Thyroid gland (tissue), 4 donors: ENCODE measurements around the gene CSF2. TPM values are rescaled to one million over a fixed set of nuclear protein-coding genes. Genes with fewer than 3 reads are reported as not detected.

ENCODE experiments used
- small RNA-seq: library from RNA; depleted of rRNA; stranded (forward); fragments of <200 nt; gene quantifications from one replicate; pipeline ENCODE3, GENCODE V24; 2016
- total RNA-seq, 4 donors: library from RNA; depleted of rRNA; stranded (reverse); fragments of >200 nt; gene quantifications; one replicate each; pipeline ENCODE4 v1.2.3, GENCODE V29; 2016

Gene CSF2
- total RNA-seq, 4 donors from 2014 or later, result not detected

Small RNA genes within 50 kb of the gene (small RNA-seq; reads per million reads assigned to genes)
- not detected for gene RF00285

Other genes with a start within 250 kb of the CSF2 start
- not detected for gene MEIKIN, start 128.1 kb upstream of the CSF2 start, total RNA-seq
- 1 to 10 TPM in 3 of 4 donors, under 1 TPM in 1; 0.71 to 6.2 (median 1.2) TPM for gene ACSL6, start 62.1 kb upstream of the CSF2 start, total RNA-seq
- gene IL3, start 13.1 kb upstream of the CSF2 start, total RNA-seq, result not detected
- gene P4HA2, start 154.1 kb downstream of the CSF2 start, total RNA-seq, result 10 to 100 TPM; 21.3 to 32.0 (median 29.6) TPM
- gene PDLIM4, start 183.9 kb downstream of the CSF2 start, total RNA-seq, result 10 to 100 TPM in 2 of 4 donors, 1 to 10 TPM in 2; 6.0 to 25.4 (median 13.3) TPM
- gene SLC22A4, start 220.6 kb downstream of the CSF2 start, total RNA-seq, result under 1 TPM in 2 of 4 donors, not detected in 2; 0.54 to 0.78 TPM